ENCODE measurements around the gene CXorf49. TPM values are rescaled to one million over a fixed set of nuclear protein-coding genes. Genes with fewer than 3 reads are reported as not detected.
"Not testable (repeated sequence)": the region's sequence is repeated elsewhere in the genome, so short reads cannot be mapped to it uniquely, and the experiment has no call there.

CXorf49 gene
- total RNA-seq, 1 experiment from 2014 or later: not detected

- not testable (repeated sequence) for H3K4me1 ChIP-seq; H3K27ac ChIP-seq; H3K27me3 ChIP-seq; H3K36me3 ChIP-seq; H3K9me3 ChIP-seq (replicated peaks); H3K4me3 ChIP-seq; DNase-seq
These were observed 21.2 kb downstream of the CXorf49 start for GRCh38 chrX:71696641-71697465.

DNA sequence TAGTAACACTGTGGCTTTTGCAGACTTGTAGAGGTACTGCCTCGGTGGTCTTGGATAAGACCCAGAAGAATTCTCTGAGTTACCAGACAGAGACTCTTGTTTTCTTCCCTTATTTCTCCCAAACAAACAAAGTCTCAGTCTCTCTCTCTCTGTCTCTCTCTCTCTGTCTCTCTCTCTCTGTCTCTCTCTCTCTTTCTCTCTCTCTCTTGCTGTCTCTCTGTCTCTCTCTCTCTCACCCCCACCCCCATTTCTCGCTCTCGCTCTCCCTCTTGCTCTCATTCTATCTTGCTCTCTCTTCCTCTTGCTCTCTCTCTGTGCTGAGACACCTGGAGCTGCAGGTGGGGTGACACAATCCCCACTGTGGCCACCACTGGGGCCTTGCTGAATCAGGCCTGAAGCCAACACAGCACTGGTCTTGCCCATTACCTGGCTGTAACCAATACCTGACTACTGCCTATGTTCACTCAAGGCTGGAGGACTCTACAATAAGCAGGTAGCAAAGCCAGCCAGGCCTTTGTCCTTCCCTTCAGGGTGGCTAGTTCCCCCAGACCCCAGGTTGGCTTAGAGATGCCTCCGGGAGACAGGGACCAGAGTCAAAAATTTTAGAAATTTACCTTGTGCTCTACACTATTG is 38.4 kb downstream of the CXorf49 start:
- DNase-seq: no peak
- Histone ChIP-seq H3K4me3 (no peak overlapping the region), H3K4me1 (no peaks in the 10 kb centered on the region), H3K36me3 (no peaks in the 10 kb centered on the region), H3K27me3 (no peaks in the 10 kb centered on the region), H3K9me3 (replicated peaks) (no peaks in the 10 kb centered on the region), H3K27ac (no peak overlapping the region)

DNA sequence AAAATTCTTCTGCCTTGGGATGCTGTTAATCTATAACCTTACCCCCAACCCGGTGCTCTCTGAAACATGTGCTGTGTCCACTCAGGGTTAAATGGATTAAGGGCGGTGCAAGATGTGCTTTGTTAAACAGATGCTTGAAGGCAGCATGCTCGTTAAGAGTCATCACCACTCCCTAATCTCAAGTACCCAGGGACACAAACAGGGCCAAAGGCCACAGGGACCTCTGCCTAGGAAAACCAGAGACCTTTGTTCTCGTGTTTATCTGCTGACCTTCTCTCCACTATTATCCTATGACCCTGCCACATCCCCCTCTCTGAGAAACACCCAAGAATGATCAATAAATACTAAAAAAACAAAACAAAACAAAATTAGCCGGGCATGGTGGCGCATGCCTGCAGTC is 40.9 kb downstream of the CXorf49 start:
- DNase-seq; H3K4me3 ChIP-seq; H3K36me3 ChIP-seq; H3K27ac ChIP-seq; H3K4me1 ChIP-seq; H3K9me3 ChIP-seq (replicated peaks); H3K27me3 ChIP-seq: not testable (repeated sequence)

DNA sequence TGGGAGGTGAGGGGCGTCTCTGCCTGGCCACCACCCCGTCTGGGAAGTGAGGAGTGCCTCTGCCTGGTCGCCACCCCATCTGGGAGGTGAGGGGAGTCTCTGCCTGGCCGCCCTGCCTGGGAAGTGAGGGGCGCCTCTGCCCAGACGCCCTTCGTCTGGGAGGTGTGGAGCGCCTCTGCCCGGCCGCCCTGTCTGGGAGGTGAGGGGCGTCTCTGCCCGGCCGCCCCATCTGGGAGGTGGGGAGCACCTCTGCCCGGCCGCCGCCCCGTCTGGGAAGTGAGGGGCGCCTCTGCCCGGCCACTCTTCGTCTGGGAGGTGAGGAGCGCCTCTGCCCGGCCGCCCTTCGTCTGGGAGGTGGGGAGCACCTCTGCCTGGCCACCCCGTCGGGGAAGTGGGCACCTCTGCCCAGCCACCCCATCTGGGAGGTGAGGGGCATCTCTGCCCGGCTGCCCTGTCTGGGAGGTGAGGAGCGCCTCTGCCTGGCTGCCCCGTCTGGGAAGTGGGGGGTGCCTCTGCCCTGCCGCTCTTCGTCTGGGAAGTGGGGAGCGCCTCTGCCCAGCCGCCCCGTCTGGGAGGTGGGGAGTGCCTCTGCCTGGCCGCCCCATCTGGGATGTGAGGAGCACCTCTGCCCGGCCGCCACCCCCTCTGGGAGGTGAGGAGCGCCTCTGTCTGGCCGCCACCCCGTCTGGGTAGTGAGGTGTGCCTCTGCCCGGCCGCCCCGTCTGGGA is 41.9 kb downstream of the CXorf49 start:
- not testable (repeated sequence) for H3K9me3 ChIP-seq (replicated peaks); H3K4me1 ChIP-seq; DNase-seq; H3K27me3 ChIP-seq; H3K4me3 ChIP-seq; H3K36me3 ChIP-seq; H3K27ac ChIP-seq

- H3K4me3 ChIP-seq; DNase-seq; H3K9me3 ChIP-seq (replicated peaks); H3K27me3 ChIP-seq; H3K27ac ChIP-seq; H3K4me1 ChIP-seq; H3K36me3 ChIP-seq: not testable (repeated sequence)
These were observed 42.4 kb downstream of the CXorf49 start for GRCh38 chrX:71675636-71676035.

DNA sequence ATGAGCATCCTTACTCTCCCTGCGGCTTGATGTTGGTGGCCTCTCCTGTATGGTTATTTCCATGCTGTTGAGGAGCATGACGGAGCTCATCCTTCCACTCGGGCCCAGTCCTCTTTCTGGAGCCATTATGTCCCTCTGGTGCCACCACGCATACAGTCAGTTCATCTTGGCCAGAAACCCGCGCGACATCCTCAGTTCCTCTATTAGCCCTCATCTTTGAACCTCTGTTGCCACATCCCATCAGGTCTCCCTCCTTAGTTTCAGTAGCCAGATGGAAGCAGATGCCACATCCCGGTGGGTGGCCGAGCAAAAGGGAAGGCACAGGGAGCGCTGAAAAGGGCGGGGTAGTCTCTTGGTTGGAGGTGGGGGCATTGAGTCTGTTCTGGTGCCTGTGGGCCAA is 46.1 kb downstream of the CXorf49 start:
- no peaks in the 10 kb centered on the region for H3K9me3 ChIP-seq (replicated peaks)
- no peak overlapping the region for H3K4me3 ChIP-seq
- no peak for DNase-seq
- H3K27ac ChIP-seq: no peak overlapping the region
- no peaks in the 10 kb centered on the region; the same call in 1 of the 2 replicates for H3K27me3 ChIP-seq
- H3K36me3 ChIP-seq: no peaks in the 10 kb centered on the region
- no peaks in the 10 kb centered on the region for H3K4me1 ChIP-seq

DNA sequence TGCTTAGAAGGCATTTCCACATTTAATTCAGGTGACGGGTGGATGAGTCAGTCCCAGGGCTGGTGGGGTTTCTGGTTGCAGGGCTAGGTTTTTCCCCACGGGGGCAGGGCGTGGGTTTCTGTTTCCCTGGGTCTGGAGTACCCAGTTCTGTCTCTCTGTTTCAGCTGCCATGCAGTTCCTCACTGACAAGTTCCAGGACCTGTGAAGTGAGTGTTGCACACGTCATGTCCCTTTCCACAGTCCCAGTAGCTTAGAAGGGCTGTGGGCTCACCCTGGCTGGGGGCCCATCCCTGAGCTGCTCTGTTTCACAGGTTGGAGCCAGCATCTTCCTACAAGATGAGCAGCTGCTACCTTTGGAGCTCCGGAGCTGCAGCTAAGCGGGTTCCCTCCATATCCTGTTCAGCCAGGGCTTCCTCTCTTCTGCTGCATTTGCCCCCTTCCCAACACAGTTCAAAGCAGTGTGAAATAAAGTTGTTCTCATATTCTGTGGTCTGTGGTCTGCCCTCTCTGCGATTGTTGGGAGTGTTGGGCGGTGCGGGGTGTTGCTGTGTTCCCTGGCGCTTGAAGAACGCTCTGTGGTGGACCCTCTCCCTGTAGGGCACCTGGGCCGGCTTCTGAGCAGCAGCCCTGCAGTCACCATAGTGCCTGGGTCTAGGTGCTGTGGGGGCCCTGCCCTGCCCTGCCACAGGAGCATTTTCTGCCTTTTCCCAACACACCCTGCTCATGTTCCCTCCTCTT is 46.9 kb downstream of the CXorf49 start:
- H3K27me3 ChIP-seq: no peaks in the 10 kb centered on the region; the same call in 1 of the 2 replicates
- H3K27ac ChIP-seq: no peak overlapping the region
- H3K4me3 ChIP-seq: no peak overlapping the region
- DNase-seq: no peak
- no peaks in the 10 kb centered on the region for H3K36me3 ChIP-seq
- H3K9me3 ChIP-seq (replicated peaks): no peaks in the 10 kb centered on the region
- no peaks in the 10 kb centered on the region for H3K4me1 ChIP-seq

DNA sequence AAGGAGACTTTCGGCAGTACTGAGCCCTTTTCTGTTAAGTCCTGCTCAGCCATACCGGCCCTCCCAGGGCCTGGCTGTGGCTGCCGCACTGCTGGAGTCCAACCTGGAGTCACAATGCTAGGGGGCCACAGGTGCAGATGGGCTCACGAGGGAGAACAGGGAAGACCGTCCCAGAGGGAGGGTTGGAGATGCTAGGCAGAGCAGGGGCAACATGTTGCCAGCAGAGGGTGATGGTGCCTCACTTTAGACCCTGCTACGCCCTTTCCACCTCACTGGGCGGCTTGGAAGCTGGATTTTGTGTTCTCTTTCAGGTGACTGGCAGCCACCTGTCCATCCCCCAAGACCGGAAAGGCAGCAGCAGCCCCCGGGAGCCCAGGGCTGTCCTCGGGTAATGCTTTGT is 48.1 kb downstream of the CXorf49 start:
- peak in 1 of 2 experiments; percentile 41 for DNase-seq
- not testable (repeated sequence) for H3K4me1 ChIP-seq; H3K27me3 ChIP-seq; H3K36me3 ChIP-seq; H3K9me3 ChIP-seq (replicated peaks); H3K27ac ChIP-seq; H3K4me3 ChIP-seq

DNA sequence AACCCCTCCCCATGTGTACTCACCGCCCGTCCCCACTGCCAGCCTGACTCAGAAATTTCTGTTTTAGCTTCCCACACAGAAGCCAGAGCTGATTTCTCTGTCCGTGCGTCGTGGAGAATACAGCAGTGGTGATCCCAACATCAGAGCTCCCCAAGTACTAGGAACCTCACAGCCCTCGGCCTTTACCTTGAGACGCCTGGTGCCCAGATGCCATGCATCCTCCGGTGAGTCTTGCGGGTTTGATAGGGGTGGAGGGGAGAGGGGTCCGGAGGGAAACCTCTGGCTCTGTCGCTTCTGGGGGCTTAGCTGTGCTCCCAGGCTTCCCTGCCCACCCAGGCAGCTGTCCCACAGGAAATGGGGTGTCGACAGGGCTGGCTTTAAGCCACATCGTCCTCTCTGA is 48.6 kb downstream of the CXorf49 start:
- no peak for DNase-seq

DNA sequence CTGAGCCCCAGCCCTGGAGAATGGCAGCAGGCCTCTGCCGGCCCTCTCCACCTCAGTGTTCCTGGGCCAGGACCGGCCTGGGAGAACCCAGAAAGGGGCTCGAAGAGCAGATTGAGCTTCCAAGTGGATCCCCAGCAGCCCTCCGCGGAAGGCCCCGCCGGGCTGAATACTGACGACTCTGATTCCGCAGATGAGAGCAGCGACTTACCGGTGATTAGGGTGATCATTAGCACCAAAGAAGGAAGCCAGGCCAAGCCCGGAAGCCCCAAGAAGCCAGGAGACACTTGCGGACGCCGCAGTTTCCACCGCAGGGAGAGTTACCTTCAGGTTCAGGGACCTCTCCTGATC is 49.9 kb downstream of the CXorf49 start:
- no peak for DNase-seq
- Histone ChIP-seq H3K27ac (no peak overlapping the region), H3K9me3 (replicated peaks) (no peaks in the 10 kb centered on the region), H3K27me3 (no peaks in the 10 kb centered on the region; the same call in 1 of the 2 replicates), H3K4me3 (no peak overlapping the region), H3K4me1 (no peaks in the 10 kb centered on the region), H3K36me3 (no peaks in the 10 kb centered on the region)

More for the DNA sequence above, 48.6 kb downstream of the CXorf49 start:
- Histone ChIP-seq H3K36me3 (no peaks in the 10 kb centered on the region), H3K27me3 (no peaks in the 10 kb centered on the region; the same call in 1 of the 2 replicates), H3K4me3 (no peak overlapping the region), H3K4me1 (no peaks in the 10 kb centered on the region), H3K9me3 (replicated peaks) (no peaks in the 10 kb centered on the region), H3K27ac (no peak overlapping the region)

GRCh38 chrX:71667328-71668247 is 50.5 kb downstream of the CXorf49 start, which contains the start of gene LOC101059915:
Gene LOC101059915 (plus strand): TSS chrX:71667546.
- no peaks in the 10 kb centered on the region for H3K4me1 ChIP-seq
- no peak for DNase-seq
- H3K36me3 ChIP-seq: no peaks in the 10 kb centered on the region
- no peaks in the 10 kb centered on the region for H3K9me3 ChIP-seq (replicated peaks)
- H3K27me3 ChIP-seq: no peaks in the 10 kb centered on the region; the same call in 1 of the 2 replicates
- no peak within 1 kb of the TSS for H3K4me3 ChIP-seq
- no peak within 1 kb of the TSS for H3K27ac ChIP-seq

DNA sequence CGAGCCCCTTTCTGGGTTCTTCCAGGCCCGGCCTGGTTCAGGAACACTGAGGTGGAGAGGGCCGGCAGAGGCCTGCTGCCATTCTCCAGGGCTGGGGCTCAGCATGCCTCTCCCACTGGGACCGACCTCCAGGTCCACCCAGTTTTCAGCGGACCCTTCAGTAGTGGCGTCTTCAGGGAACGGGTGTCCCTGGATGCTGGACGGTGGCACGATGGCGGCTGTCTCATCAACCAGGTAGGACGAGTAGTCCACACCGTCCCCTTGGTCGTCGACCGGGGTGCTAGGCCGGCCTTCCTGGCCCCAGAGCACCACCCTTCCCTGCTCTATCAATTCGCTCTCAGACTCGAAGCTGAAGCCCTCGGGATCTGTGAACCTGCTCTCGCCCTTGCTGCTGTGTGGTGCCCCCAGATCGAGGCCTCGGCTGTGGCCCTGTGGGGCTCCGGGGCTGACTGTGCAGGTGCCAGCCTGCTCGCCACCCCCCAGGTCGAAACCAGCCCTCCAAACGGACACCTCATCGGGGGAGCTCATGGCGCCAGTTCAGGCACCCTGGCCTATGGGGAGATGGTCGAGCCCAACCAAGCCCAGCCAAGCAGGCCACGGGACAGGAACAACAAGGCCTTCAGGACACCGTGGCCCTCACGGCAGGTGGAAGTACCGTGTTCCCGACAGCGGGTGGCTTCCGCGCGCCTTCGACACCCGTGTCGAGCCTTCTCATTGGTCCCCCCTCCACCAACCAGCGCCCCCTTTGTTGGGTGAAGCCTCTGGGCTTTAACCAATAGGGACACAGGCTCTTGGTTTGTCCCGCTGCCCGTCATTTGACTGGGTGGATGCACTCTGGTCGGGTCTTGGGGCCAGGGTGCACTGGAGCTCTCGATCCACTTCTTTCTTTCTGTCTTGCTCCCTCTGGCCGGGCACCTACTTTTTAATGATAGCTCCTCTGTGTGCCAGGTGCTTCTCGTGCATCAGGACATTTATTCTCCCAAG is 51.6 kb downstream of the CXorf49 start:
- DNase-seq: no peak
- Histone ChIP-seq H3K9me3 (replicated peaks) (no peaks in the 10 kb centered on the region), H3K4me3 (no peak overlapping the region), H3K36me3 (no peaks in the 10 kb centered on the region), H3K27me3 (no peaks in the 10 kb centered on the region; the same call in 1 of the 2 replicates), H3K27ac (no peak overlapping the region), H3K4me1 (no peaks in the 10 kb centered on the region)

DNA sequence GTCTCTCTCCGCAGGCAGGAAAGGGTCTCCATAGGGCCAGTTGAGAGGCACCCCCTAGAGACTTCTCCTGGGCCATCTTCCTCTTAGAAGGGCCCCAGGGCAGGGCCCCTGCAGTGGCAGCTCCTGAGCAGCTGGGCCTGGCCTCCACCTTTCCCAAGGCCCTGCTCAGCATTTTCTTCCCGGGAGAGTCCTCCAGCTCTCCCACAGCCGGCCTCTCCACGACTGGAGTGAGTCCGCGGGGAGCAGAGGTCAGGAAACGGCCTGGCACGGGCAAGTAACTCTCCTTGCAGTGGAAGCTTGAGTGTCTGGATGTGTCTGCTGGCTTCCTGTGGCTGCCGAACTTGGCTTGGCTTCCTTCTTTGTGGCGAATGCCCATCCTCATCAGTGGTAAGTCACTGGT is 52.3 kb downstream of the CXorf49 start:
- no peak overlapping the region for H3K4me3 ChIP-seq
- H3K9me3 ChIP-seq (replicated peaks): no peaks in the 10 kb centered on the region
- H3K27ac ChIP-seq: no peak overlapping the region
- no peaks in the 10 kb centered on the region; the same call in 1 of the 2 replicates for H3K27me3 ChIP-seq
- DNase-seq: no peak
- no peaks in the 10 kb centered on the region for H3K4me1 ChIP-seq
- no peaks in the 10 kb centered on the region for H3K36me3 ChIP-seq

All from SJCRH30 (cell line).